SK-N-SH treated with all-trans-retinoic acid at 6 μM for 48 hours (cell line): ENCODE measurements around the gene STARD4.

Experiments used
- CREB5 ChIP-seq: fragments of 250-450 bp; sonication (Bioruptor Pico); IDR thresholded peaks from 2 replicates; pipeline ENCODE4 v1.5.1; 2020; ENCODE audit warnings: low read depth, mild to moderate bottlenecking, moderate library complexity
- RARB ChIP-seq: fragments of 250-450 bp; sonication (Bioruptor Pico); IDR thresholded peaks from 2 replicates; pipeline ENCODE4 v1.8.0; 2021; ENCODE audit warnings: mild to moderate bottlenecking, moderate library complexity
- ZNF70 ChIP-seq: fragments of 450-650 bp; formaldehyde crosslinking; IDR thresholded peaks from 2 replicates; pipeline ENCODE4 v1.5.0; 2020; ENCODE audit warnings: mild to moderate bottlenecking, moderate library complexity
- TF ChIP-seq, protein P1 (sequence below): fragments of 250-450 bp; sonication (Bioruptor Pico); IDR thresholded peaks from 2 replicates; pipeline ENCODE4 v1.8.0; 2020; ENCODE audit warnings: mild to moderate bottlenecking, moderate library complexity, borderline replicate concordance

- TF ChIP-seq RARB (CRISPR knock-in tag) (no peak), CREB5 (CRISPR knock-in tag) (no peak), ZNF70 (CRISPR knock-in tag) (no peak)
- TF ChIP-seq, protein P1, sequence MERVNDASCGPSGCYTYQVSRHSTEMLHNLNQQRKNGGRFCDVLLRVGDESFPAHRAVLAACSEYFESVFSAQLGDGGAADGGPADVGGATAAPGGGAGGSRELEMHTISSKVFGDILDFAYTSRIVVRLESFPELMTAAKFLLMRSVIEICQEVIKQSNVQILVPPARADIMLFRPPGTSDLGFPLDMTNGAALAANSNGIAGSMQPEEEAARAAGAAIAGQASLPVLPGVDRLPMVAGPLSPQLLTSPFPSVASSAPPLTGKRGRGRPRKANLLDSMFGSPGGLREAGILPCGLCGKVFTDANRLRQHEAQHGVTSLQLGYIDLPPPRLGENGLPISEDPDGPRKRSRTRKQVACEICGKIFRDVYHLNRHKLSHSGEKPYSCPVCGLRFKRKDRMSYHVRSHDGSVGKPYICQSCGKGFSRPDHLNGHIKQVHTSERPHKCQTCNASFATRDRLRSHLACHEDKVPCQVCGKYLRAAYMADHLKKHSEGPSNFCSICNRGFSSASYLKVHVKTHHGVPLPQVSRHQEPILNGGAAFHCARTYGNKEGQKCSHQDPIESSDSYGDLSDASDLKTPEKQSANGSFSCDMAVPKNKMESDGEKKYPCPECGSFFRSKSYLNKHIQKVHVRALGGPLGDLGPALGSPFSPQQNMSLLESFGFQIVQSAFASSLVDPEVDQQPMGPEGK (CRISPR knock-in tag) = no peak
Measured at GRCh38 chr5:111502956-111503355, 9.4 kb downstream of the STARD4 start.
